ENCODE data around the gene MAP2K2. TPM values are rescaled to one million over a fixed set of nuclear protein-coding genes. Genes with fewer than 3 reads are reported as not detected.
A peak's percentile ranks its signal among the peaks of the same experiment; 100 is the strongest.

The MAP2K2 gene
- total and polyA plus RNA-seq, 2 experiments from 2014 or later, result 32.3 to 212 TPM

GRCh38 chr19:4122480-4122879, 1.4 kb downstream of the MAP2K2 start:
- Histone ChIP-seq H3K9me2 (ENCODE audit: insufficient read depth) (no peaks in the 10 kb centered on the region), H3K4me2 (ENCODE audit: unreplicated experiment) (peak overlapping the region; percentile 89), H3F3A (ENCODE audit: insufficient read depth) (peaks cover 5% of the 10 kb centered on the region), H3K4me1 (ENCODE audit: insufficient read depth) (no peaks in the 10 kb centered on the region), H3K9me3 (ENCODE audit: low read depth) (no peaks in the 10 kb centered on the region), H2AFZ (no peak overlapping the region), H3K27me3 (replicated peaks; ENCODE audit: insufficient read depth) (no peaks in the 10 kb centered on the region), H3K36me3 (ENCODE audit: low read depth) (peaks cover 8% of the 10 kb centered on the region; the same call in 1 of the 2 replicates), H3K27ac (no peak overlapping the region), H3K4me3 (peak overlapping the region; percentile 86), H3K9ac (peak overlapping the region; percentile 96), H4K20me1 (ENCODE audit: insufficient read depth) (peaks cover 4% of the 10 kb centered on the region; the same call in 1 of the 2 replicates), H3K79me2 (ENCODE audit: insufficient read depth) (peaks cover 60% of the 10 kb centered on the region)
- 57 to 60% methylated on average over 3 to 5 of the region's 5 CpGs for WGBS, 2 experiments (ENCODE audit: low coverage in 1 of 2, low lambda C conversion rate in 2 of 2, missing lambda C conversion rate in 2 of 2)
- TF ChIP-seq EZH2phosphoT487 (IDR thresholded peaks at IDR 0.05; ENCODE audit: insufficient read depth, low read depth) (no peak), EZH2 (IDR thresholded peaks at IDR 0.05; ENCODE audit: insufficient read depth, poor library complexity, severe bottlenecking) (no peak)
- in situ Hi-C loops (cut with MboI), result no loop called here
- no peak for DNase-seq

DNA sequence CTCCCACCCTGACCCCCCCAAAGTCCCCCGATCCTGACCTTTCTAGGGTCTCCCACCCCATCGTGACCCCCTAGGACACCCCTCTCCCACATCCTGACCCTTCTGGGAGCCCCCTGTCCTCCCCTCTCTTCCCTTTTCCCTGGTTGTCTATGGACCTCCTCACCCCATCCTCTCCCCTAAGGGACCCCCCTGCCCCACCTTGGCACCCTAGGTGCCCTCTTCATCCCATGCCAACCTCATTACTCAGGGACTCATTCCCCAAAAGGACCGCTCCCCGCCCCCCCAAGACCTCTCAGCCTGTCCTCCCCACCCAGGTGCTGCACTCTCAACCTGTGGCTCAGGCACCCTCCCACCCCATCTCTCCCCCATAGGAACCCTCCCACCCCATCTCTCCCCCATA, 2.1 kb downstream of the MAP2K2 start:
- 90 to 95% methylated on average over 2 to 4 of the region's 4 CpGs for WGBS, 2 experiments (ENCODE audit: low coverage in 1 of 2, low lambda C conversion rate in 2 of 2, missing lambda C conversion rate in 2 of 2)
- H3K9me3 ChIP-seq (ENCODE audit: low read depth), result no peaks in the 10 kb centered on the region
- no peaks in the 10 kb centered on the region for H3K4me1 ChIP-seq (ENCODE audit: insufficient read depth)
- peaks cover 4% of the 10 kb centered on the region; the same call in 1 of the 2 replicates for H4K20me1 ChIP-seq (ENCODE audit: insufficient read depth)
- H3F3A ChIP-seq (ENCODE audit: insufficient read depth), result peaks cover 5% of the 10 kb centered on the region
- no peak for TF ChIP-seq EZH2 (IDR thresholded peaks at IDR 0.05; ENCODE audit: insufficient read depth, poor library complexity, severe bottlenecking)
- no peak for TF ChIP-seq EZH2phosphoT487 (IDR thresholded peaks at IDR 0.05; ENCODE audit: insufficient read depth, low read depth)
- no peak overlapping the region for H3K27ac ChIP-seq
- no peak overlapping the region for H3K4me3 ChIP-seq
- no peak overlapping the region for H3K9ac ChIP-seq
- H3K36me3 ChIP-seq (ENCODE audit: low read depth), result peaks cover 8% of the 10 kb centered on the region; the same call in 1 of the 2 replicates
- no peak for DNase-seq
- no peaks in the 10 kb centered on the region for H3K27me3 ChIP-seq (replicated peaks; ENCODE audit: insufficient read depth)
- peaks cover 66% of the 10 kb centered on the region for H3K79me2 ChIP-seq (ENCODE audit: insufficient read depth)
- no peaks in the 10 kb centered on the region for H3K9me2 ChIP-seq (ENCODE audit: insufficient read depth)
- in situ Hi-C loops (cut with MboI), result no loop called here
- H2AFZ ChIP-seq, result no peak overlapping the region
- no peak overlapping the region for H3K4me2 ChIP-seq (ENCODE audit: unreplicated experiment)

DNA sequence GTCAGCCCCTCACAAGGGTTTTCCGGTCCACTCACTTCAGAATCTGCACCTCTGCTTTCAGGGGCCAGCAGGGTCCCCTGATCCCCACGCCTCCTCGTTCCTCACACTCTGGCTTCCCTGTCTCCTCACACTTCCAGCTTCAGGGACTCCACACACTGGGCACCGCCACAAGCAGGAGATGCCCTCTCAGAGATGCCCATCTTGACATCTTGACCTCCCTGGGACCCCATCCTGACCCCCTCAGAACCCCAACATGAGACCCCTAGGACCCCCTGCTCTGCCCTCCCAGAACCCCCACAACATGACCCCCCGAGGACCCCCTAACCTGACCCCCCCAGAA, 2.7 kb downstream of the MAP2K2 start:
- TF ChIP-seq EZH2 (IDR thresholded peaks at IDR 0.05; ENCODE audit: insufficient read depth, poor library complexity, severe bottlenecking) (no peak), EZH2phosphoT487 (IDR thresholded peaks at IDR 0.05; ENCODE audit: insufficient read depth, low read depth) (no peak)
- WGBS, 2 experiments (ENCODE audit: low coverage in 1 of 2, low lambda C conversion rate in 2 of 2, missing lambda C conversion rate in 2 of 2), result 82 to 91% methylated on average over 4 to 5 of the region's 5 CpGs
- Histone ChIP-seq H3K9me2 (ENCODE audit: insufficient read depth) (no peaks in the 10 kb centered on the region), H3K4me1 (ENCODE audit: insufficient read depth) (no peaks in the 10 kb centered on the region), H3K36me3 (ENCODE audit: low read depth) (peaks cover 8% of the 10 kb centered on the region; the same call in 1 of the 2 replicates), H3K4me2 (ENCODE audit: unreplicated experiment) (no peak overlapping the region), H4K20me1 (ENCODE audit: insufficient read depth) (peaks cover 4% of the 10 kb centered on the region; the same call in 1 of the 2 replicates), H3K27me3 (replicated peaks; ENCODE audit: insufficient read depth) (no peaks in the 10 kb centered on the region), H2AFZ (no peak overlapping the region), H3K4me3 (no peak overlapping the region), H3F3A (ENCODE audit: insufficient read depth) (peaks cover 5% of the 10 kb centered on the region), H3K9me3 (ENCODE audit: low read depth) (no peaks in the 10 kb centered on the region), H3K9ac (no peak overlapping the region), H3K79me2 (ENCODE audit: insufficient read depth) (peaks cover 71% of the 10 kb centered on the region), H3K27ac (no peak overlapping the region)
- no peak for DNase-seq
- in situ Hi-C loops (cut with MboI), result no loop called here

- H3K9ac ChIP-seq, result no peak overlapping the region
- H3K9me2 ChIP-seq (ENCODE audit: insufficient read depth), result no peaks in the 10 kb centered on the region
- 70 to 71% methylated on average over 18 to 21 of the region's 21 CpGs for WGBS, 2 experiments (ENCODE audit: low coverage in 1 of 2, low lambda C conversion rate in 2 of 2, missing lambda C conversion rate in 2 of 2)
- peak; percentile 76 for DNase-seq
- no peak for TF ChIP-seq EZH2 (IDR thresholded peaks at IDR 0.05; ENCODE audit: insufficient read depth, poor library complexity, severe bottlenecking)
- TF ChIP-seq EZH2phosphoT487 (IDR thresholded peaks at IDR 0.05; ENCODE audit: insufficient read depth, low read depth), result no peak
- H3K4me2 ChIP-seq (ENCODE audit: unreplicated experiment), result no peak overlapping the region
- H3K27ac ChIP-seq, result peak overlapping the region; percentile 48
- H3F3A ChIP-seq (ENCODE audit: insufficient read depth), result peaks cover 5% of the 10 kb centered on the region
- in situ Hi-C loops (cut with MboI), result no loop called here
- no peaks in the 10 kb centered on the region for H3K27me3 ChIP-seq (replicated peaks; ENCODE audit: insufficient read depth)
- peaks cover 4% of the 10 kb centered on the region; the same call in 1 of the 2 replicates for H4K20me1 ChIP-seq (ENCODE audit: insufficient read depth)
- peaks cover 8% of the 10 kb centered on the region; the same call in 1 of the 2 replicates for H3K36me3 ChIP-seq (ENCODE audit: low read depth)
- no peak overlapping the region for H2AFZ ChIP-seq
- no peaks in the 10 kb centered on the region for H3K4me1 ChIP-seq (ENCODE audit: insufficient read depth)
- H3K79me2 ChIP-seq (ENCODE audit: insufficient read depth), result peaks cover 76% of the 10 kb centered on the region
- no peaks in the 10 kb centered on the region for H3K9me3 ChIP-seq (ENCODE audit: low read depth)
- H3K4me3 ChIP-seq, result no peak overlapping the region
Observed at GRCh38 chr19:4120559-4121272, 3.2 kb downstream of the MAP2K2 start.

Data from GM23248 (cell line).